Skin epidermis (tissue), 12 donors: ENCODE measurements around the gene POLDIP2.

ENCODE experiments used
- H3K27ac ChIP-seq, 21 experiments: fragments of 200-600 bp; sonication (generic) in 11 of 21; one replicate each; pipeline ENCODE4 v1.5.0; 2020; ENCODE audit warnings: mild to moderate bottlenecking in 3 of 21, inconsistent platforms in 2 of 21, moderate library complexity in 2 of 21
- H3K4me3 ChIP-seq, 7 experiments: fragments of 200-600 bp; sonication (generic) in 2 of 7; one replicate each; pipeline ENCODE4 v1.5.0; 2020; ENCODE audit warnings: inconsistent platforms in 2 of 7, mild to moderate bottlenecking in 2 of 7, moderate library complexity in 1 of 7

Gene POLDIP2

GRCh38 chr17:28324781-28325180, 32.5 kb downstream of the POLDIP2 start:
- Histone ChIP-seq H3K4me3 (no peak overlapping the region), H3K27ac (no peak overlapping the region)

- no peak overlapping the region for H3K27ac ChIP-seq
- H3K4me3 ChIP-seq, result no peak overlapping the region
Observed at GRCh38 chr17:28324267-28324745, 33.0 kb downstream of the POLDIP2 start.

DNA sequence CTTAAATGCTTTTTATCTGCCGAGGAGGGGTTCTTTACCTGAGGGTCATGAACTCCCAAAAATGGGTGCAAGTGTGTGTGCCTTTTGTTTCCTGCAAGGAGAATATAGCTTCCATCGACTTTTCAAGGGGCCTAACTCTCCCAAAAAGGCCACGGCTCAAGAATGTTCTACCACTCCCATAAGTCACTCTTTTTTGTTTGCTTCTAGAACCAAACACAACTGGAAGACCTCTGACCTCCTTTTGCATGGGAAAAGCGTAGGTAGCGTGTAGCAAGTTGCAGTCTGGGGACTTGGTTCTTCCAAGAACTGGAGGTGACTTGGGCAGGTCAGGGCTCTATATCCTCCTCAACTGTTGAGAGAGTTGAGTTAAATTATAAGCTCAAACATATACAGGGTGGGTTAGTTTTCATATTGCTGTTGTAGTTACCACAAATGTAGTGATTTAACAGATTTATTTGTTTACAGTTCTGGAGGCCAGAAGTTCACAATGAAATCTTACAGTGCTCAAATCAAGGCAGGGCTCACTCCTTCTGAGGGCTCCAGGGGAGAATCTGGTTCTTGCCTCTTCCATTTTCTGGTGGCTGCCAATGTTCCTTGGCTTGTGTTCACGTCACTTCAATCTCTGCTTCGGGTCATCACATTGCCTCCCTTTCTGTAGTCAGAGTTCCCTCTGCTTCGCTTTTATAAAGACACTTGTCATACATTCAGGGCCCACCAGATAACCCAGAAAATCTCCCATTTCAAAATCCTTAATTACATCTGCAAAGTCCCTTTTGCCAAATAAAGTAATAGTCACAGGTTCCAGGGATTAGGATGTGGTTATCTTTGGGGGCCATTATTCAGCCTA, 36.9 kb downstream of the POLDIP2 start:
- H3K27ac ChIP-seq, result peak overlapping the region in 2 of 21 experiments; percentile 29 to 71
- H3K4me3 ChIP-seq, result peak overlapping the region in 1 of 7 experiments; percentile 67

GRCh38 chr17:28319598-28319935, 37.8 kb downstream of the POLDIP2 start:
- Histone ChIP-seq H3K4me3 (peak overlapping the region; percentile 51 to 72 (median 64)), H3K27ac (peak overlapping the region in 15 of 21 experiments; percentile 22 to 80 (median 60))

DNA sequence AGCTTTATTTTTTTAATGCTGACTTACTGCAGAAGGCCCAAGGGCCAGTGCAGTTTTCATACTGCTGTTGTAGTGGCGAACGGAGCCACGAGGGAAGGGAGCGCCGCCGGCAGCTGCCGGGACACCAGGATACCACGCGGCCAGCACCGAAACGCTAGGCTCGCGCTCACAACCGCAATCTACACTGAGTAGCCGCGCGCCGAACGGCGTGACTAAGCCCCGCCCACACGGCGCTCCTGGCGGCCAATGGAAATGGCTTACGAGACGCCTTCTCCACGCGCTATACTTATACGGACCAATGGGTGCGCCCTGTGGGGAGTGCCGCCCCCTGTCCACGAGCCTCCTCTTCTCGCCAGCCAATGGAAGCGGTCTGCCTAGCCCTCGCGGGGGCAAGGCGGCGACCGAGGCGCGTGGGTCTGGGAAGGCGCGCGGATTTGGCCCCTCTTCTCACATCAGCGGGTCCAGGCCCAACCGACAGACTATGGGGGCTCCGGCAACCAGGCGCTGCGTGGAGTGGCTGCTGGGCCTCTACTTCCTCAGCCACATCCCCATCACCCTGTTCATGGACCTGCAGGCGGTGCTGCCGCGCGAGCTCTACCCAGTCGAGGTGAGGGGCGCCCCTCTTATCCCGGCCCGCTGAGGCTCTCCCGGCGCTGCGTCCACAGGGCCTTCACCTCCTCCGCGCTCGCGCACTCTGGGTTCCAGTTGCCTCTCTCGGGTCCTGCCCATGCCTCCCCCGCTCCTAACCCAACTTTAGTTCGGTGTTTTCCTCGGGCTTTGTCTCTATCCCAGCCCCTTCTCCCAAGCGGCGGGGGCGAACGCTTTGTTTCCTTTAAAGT, 38.3 kb downstream of the POLDIP2 start, which contains the start of gene TMEM97:
Gene TMEM97, plus strand, starts transcription at position 442 of the 839 bp plus-strand sequence. Its CDS starts 40 bp downstream, at position 482.
- H3K27ac ChIP-seq, result peak within 1 kb of the TSS in 18 of 21 experiments; percentile 5 to 80 (median 58)
- peak within 1 kb of the TSS; percentile 51 to 72 (median 64) for H3K4me3 ChIP-seq

DNA sequence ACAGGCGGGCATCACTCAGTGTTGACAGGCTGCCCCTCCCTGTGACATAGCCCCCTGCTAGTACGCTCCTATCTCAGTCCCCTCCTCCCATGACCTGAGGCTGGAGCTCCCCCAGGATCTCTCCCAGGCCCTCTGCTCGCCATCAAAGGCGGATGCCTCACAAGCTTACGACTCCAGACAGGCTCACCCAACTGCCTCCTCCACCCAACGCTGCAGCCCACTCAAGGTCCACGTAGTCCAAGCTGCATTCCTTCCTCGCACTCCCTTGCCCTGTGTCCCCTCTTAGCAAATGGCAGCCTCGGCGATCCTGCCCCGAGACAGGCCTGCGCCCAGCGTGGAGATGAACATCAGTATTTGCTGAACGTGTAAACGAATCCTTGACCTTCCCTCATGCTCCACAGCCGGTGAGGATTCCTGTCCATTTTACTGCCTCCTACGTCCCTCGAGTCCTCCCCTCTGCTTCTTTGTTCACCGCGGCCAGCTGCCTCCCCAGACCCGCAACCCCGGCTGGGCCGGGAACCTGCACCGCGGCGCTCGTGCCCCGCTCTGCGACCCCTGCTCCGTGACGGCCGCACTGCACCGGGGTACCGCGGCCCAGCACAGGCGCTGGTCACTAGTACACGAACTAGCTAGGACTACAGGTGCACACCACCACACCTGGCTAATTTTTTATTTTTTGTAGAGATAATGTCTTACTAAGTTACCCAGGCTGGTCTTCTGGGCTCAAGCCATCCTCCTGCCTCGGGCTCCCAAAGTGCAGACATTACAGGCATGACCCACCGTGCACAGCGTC, 39.2 kb downstream of the POLDIP2 start:
- Histone ChIP-seq H3K4me3 (peak overlapping the region; percentile 51 to 72 (median 64)), H3K27ac (peak overlapping the region in 4 of 21 experiments; percentile 5 to 75 (median 54))

GRCh38 chr17:28317099-28317965, 40.0 kb downstream of the POLDIP2 start:
- Histone ChIP-seq H3K4me3 (no peak overlapping the region), H3K27ac (no peak overlapping the region)

- no peak overlapping the region for H3K27ac ChIP-seq
- no peak overlapping the region for H3K4me3 ChIP-seq
Observed at GRCh38 chr17:28315846-28316705, 41.3 kb downstream of the POLDIP2 start.

DNA sequence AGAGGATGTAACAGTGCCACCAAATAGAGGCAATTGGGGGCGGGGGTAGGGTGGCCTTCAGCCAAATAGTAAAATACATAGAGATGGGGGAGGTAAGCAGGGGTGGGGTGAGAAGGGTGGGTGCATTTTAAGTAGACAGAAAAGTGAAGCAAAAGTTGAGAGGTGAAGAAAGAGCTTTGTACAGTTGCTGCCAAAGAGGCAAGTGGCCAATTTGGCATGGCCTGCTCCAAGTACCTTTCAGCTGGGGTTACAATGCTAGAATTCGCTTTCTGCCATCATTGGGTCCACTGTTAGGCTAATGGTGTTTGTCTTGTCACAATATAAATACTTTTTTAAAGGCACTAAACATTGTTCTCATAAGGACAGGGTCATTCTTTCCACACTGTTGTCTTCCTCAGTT, 43.5 kb downstream of the POLDIP2 start:
- no peak overlapping the region for H3K27ac ChIP-seq
- H3K4me3 ChIP-seq, result no peak overlapping the region

- Histone ChIP-seq H3K27ac (no peak overlapping the region), H3K4me3 (no peak overlapping the region)
Observed at GRCh38 chr17:28306954-28307401, 50.3 kb downstream of the POLDIP2 start.

- no peak overlapping the region for H3K4me3 ChIP-seq
- H3K27ac ChIP-seq, result no peak overlapping the region
Observed at GRCh38 chr17:28298449-28298848, 58.9 kb downstream of the POLDIP2 start.
